Mesendoderm (in vitro differentiated cells): ENCODE results near the gene BPIFB6.

Experiments used
- DNase-seq: peaks from one replicate; pipeline ENCODE4 v3.0.0; 2013
- H2AK5ac ChIP-seq: 2 replicates; pipeline ENCODE4 v1.6.1; 2013; ENCODE audit warnings: low read length, inconsistent platforms
- H2BK120ac ChIP-seq: 2 replicates; pipeline ENCODE4 v1.6.1; 2013; ENCODE audit warnings: low read depth, mild to moderate bottlenecking, low read length, moderate library complexity, mixed read lengths
- H2BK15ac ChIP-seq: replicated peaks from 2 replicates; pipeline ENCODE4 v1.6.1; 2013; ENCODE audit warnings: low read depth, mild to moderate bottlenecking, moderate library complexity
- H2BK5ac ChIP-seq: 2 replicates; pipeline ENCODE4 v1.6.1; 2013; ENCODE audit warnings: low read length, inconsistent platforms
- H3K18ac ChIP-seq: 2 replicates; pipeline ENCODE4 v1.6.1; 2013; ENCODE audit warnings: mild to moderate bottlenecking, low read length, mixed read lengths
- H3K23ac ChIP-seq: one replicate; pipeline ENCODE4 v1.6.1; 2013; ENCODE audit warnings: low read length
- H3K27ac ChIP-seq: 2 replicates; pipeline ENCODE4 v1.5.1; 2013; ENCODE audit warnings: low read depth, mild to moderate bottlenecking, inconsistent platforms, low read length, moderate library complexity
- H3K27me3 ChIP-seq: 2 replicates; pipeline ENCODE4 v1.6.1; 2013; ENCODE audit warnings: low read length, control low read depth, mild to moderate bottlenecking, inconsistent platforms; ENCODE audit not compliant: insufficient read depth, poor library complexity
- H3K36me3 ChIP-seq: 2 replicates; pipeline ENCODE4 v1.6.1; 2013; ENCODE audit warnings: low read length, inconsistent platforms; ENCODE audit not compliant: control insufficient read depth, insufficient read depth
- H3K4ac ChIP-seq: one replicate; pipeline ENCODE4 v1.6.1; 2013; ENCODE audit warnings: low read depth, mild to moderate bottlenecking, low read length, moderate library complexity
- H3K4me1 ChIP-seq: 2 replicates; pipeline ENCODE4 v1.6.1; 2013; ENCODE audit warnings: low read depth, low read length, inconsistent platforms; ENCODE audit not compliant: control insufficient read depth
- H3K4me2 ChIP-seq: 2 replicates; pipeline ENCODE4 v1.6.1; 2013; ENCODE audit warnings: low read length
- H3K4me3 ChIP-seq: 2 replicates; pipeline ENCODE4 v1.5.1; 2013; ENCODE audit warnings: mild to moderate bottlenecking, low read length
- H3K56ac ChIP-seq: one replicate; pipeline ENCODE4 v1.6.1; 2013; ENCODE audit warnings: low read length
- H3K79me1 ChIP-seq: 2 replicates; pipeline ENCODE4 v1.6.1; 2013; ENCODE audit warnings: low read length, inconsistent platforms
- H3K79me2 ChIP-seq: 2 replicates; pipeline ENCODE4 v1.6.1; 2013; ENCODE audit warnings: mild to moderate bottlenecking, low read length; ENCODE audit not compliant: control insufficient read depth, insufficient read depth
- H3K9ac ChIP-seq: 2 replicates; pipeline ENCODE4 v1.6.1; 2013; ENCODE audit warnings: low read length, inconsistent platforms
- H4K5ac ChIP-seq: one replicate; pipeline ENCODE4 v1.6.1; 2013; ENCODE audit warnings: low read length
- H4K8ac ChIP-seq: one replicate; pipeline ENCODE4 v1.6.1; 2013; ENCODE audit warnings: low read depth, mild to moderate bottlenecking, control low read depth, low read length, moderate library complexity
- WGBS: extraction: QIAGEN DNeasy Blood & Tissue Kit; methylation state at CpG from one replicate; pipeline ENCODE4 v1.1.7; 2013; ENCODE audit warnings: low lambda C conversion rate, missing lambda C conversion rate; ENCODE audit not compliant: insufficient coverage; ENCODE audit errors: extremely low coverage; 5-methylcytosine and 5-hydroxymethylcytosine counted together

BPIFB6 gene

GRCh38 chr20:33076662-33077372 lies 45.4 kb downstream of the BPIFB6 start:
- H3K23ac ChIP-seq: no peak overlapping the region
- H3K27ac ChIP-seq: no peak overlapping the region
- H3K9ac ChIP-seq: no peak overlapping the region
- H4K5ac ChIP-seq: no peak overlapping the region
- H2AK5ac ChIP-seq: no peak overlapping the region
- no peak overlapping the region for H3K4me3 ChIP-seq
- no peaks in the 10 kb centered on the region for H3K79me2 ChIP-seq
- no peaks in the 10 kb centered on the region for H3K79me1 ChIP-seq
- no peaks in the 10 kb centered on the region for H3K27me3 ChIP-seq
- H3K4me1 ChIP-seq: no peaks in the 10 kb centered on the region
- no peak overlapping the region for H2BK15ac ChIP-seq
- peak; percentile 86 for DNase-seq
- no peak overlapping the region for H4K8ac ChIP-seq
- no peak overlapping the region for H3K4me2 ChIP-seq
- no peak overlapping the region for H2BK120ac ChIP-seq
- no peak overlapping the region for H3K4ac ChIP-seq
- no peaks in the 10 kb centered on the region for H3K36me3 ChIP-seq
- no peak overlapping the region for H2BK5ac ChIP-seq
- no peak overlapping the region for H3K56ac ChIP-seq
- no CpG with 5 or more reads among the region's 6 CpGs for WGBS
- H3K18ac ChIP-seq: peak overlapping the region; percentile 19

- Histone ChIP-seq H2BK120ac (no peak within 1 kb of the TSS), H3K56ac (no peak within 1 kb of the TSS), H3K79me2 (no peaks in the 10 kb centered on the region), H3K4me3 (no peak within 1 kb of the TSS), H3K18ac (no peak within 1 kb of the TSS), H3K27ac (no peak within 1 kb of the TSS), H3K4me2 (no peak within 1 kb of the TSS), H3K9ac (no peak within 1 kb of the TSS), H3K4me1 (no peaks in the 10 kb centered on the region), H3K27me3 (no peaks in the 10 kb centered on the region), H2AK5ac (no peak within 1 kb of the TSS), H4K5ac (no peak within 1 kb of the TSS), H3K23ac (no peak within 1 kb of the TSS), H3K36me3 (no peaks in the 10 kb centered on the region), H4K8ac (no peak within 1 kb of the TSS), H3K79me1 (no peaks in the 10 kb centered on the region), H2BK5ac (no peak within 1 kb of the TSS), H2BK15ac (no peak within 1 kb of the TSS), H3K4ac (no peak within 1 kb of the TSS)
- DNase-seq: no peak
- no CpG with 5 or more reads among the region's 2 CpGs for WGBS
These were observed 47.8 kb downstream of the BPIFB6 start, which contains the start of gene BPIFB4 for GRCh38 chr20:33079259-33079658. Gene BPIFB4, plus strand, starts transcription at chr20:33079643. Its CDS starts 1,884 bp downstream, at chr20:33081527.

- Histone ChIP-seq H2BK120ac (no peak overlapping the region), H3K79me2 (no peaks in the 10 kb centered on the region), H3K23ac (no peak overlapping the region), H3K4me1 (no peaks in the 10 kb centered on the region), H3K4me2 (no peak overlapping the region), H2BK15ac (no peak overlapping the region), H3K36me3 (no peaks in the 10 kb centered on the region), H3K27me3 (no peaks in the 10 kb centered on the region), H4K5ac (no peak overlapping the region), H3K27ac (no peak overlapping the region), H3K4ac (no peak overlapping the region), H2BK5ac (no peak overlapping the region), H2AK5ac (no peak overlapping the region), H3K79me1 (no peaks in the 10 kb centered on the region), H3K56ac (no peak overlapping the region), H3K9ac (no peak overlapping the region), H3K18ac (no peak overlapping the region), H4K8ac (no peak overlapping the region), H3K4me3 (no peak overlapping the region)
- no CpG with 5 or more reads among the region's 7 CpGs for WGBS
- no peak for DNase-seq
These were observed 50.1 kb downstream of the BPIFB6 start for GRCh38 chr20:33081411-33082154.

GRCh38 chr20:33082546-33082945 lies 51.1 kb downstream of the BPIFB6 start:
- no peak overlapping the region for H3K4me2 ChIP-seq
- H2BK5ac ChIP-seq: no peak overlapping the region
- no peaks in the 10 kb centered on the region for H3K27me3 ChIP-seq
- no peak overlapping the region for H3K23ac ChIP-seq
- no peaks in the 10 kb centered on the region for H3K79me1 ChIP-seq
- no peak overlapping the region for H2BK120ac ChIP-seq
- no peak overlapping the region for H3K27ac ChIP-seq
- no peak overlapping the region for H4K8ac ChIP-seq
- no peak overlapping the region for H3K18ac ChIP-seq
- no peaks in the 10 kb centered on the region for H3K4me1 ChIP-seq
- no peak overlapping the region for H3K4ac ChIP-seq
- no peak overlapping the region for H2BK15ac ChIP-seq
- no peak overlapping the region for H3K9ac ChIP-seq
- H4K5ac ChIP-seq: no peak overlapping the region
- H3K79me2 ChIP-seq: no peaks in the 10 kb centered on the region
- no peaks in the 10 kb centered on the region for H3K36me3 ChIP-seq
- H2AK5ac ChIP-seq: no peak overlapping the region
- H3K56ac ChIP-seq: no peak overlapping the region
- WGBS: no CpG with 5 or more reads among the region's 6 CpGs
- no peak for DNase-seq
- H3K4me3 ChIP-seq: no peak overlapping the region

GRCh38 chr20:33083544-33084340 lies 52.3 kb downstream of the BPIFB6 start:
- Histone ChIP-seq H4K8ac (no peak overlapping the region), H3K23ac (no peak overlapping the region), H4K5ac (no peak overlapping the region), H2BK15ac (no peak overlapping the region), H3K18ac (no peak overlapping the region), H3K4me2 (no peak overlapping the region), H3K27ac (no peak overlapping the region), H3K9ac (no peak overlapping the region), H2BK5ac (no peak overlapping the region), H3K4ac (no peak overlapping the region), H3K36me3 (no peaks in the 10 kb centered on the region), H2AK5ac (no peak overlapping the region), H3K4me1 (no peaks in the 10 kb centered on the region), H3K27me3 (no peaks in the 10 kb centered on the region), H2BK120ac (no peak overlapping the region), H3K79me1 (no peaks in the 10 kb centered on the region), H3K56ac (no peak overlapping the region), H3K79me2 (no peaks in the 10 kb centered on the region), H3K4me3 (no peak overlapping the region)
- no CpG with 5 or more reads among the region's 20 CpGs for WGBS
- DNase-seq: no peak
